HCT116 (cell line): ENCODE data around the gene MYZAP.

ENCODE experiments used
- CEBPB ChIP-seq: IDR thresholded peaks from 2 replicates; pipeline ENCODE4 v1.6.1; 2012; ENCODE audit warnings: low read depth
- CTCF ChIP-seq, 3 experiments: fragments of 200-600 bp in 1 of 3; sonication (generic) in 1 of 3; IDR thresholded peaks in 2 of 3; conservative IDR thresholded peaks in 1 of 3; 2 replicates each; pipeline ENCODE4 v1.5.1; 2012 to 2017; ENCODE audit warnings: low read depth in 2 of 3, low read length in 2 of 3, antibody characterized with exemption in 1 of 3, borderline replicate concordance in 1 of 3, control low read depth in 1 of 3, mild to moderate bottlenecking in 1 of 3, mixed read lengths in 1 of 3, mixed run types in 1 of 3, moderate library complexity in 1 of 3; ENCODE audit not compliant: insufficient read depth in 1 of 3
- EGR1 ChIP-seq: IDR thresholded peaks from 2 replicates; pipeline ENCODE4 v1.6.1; 2012; ENCODE audit warnings: low read depth
- ELF1 ChIP-seq: IDR thresholded peaks from 2 replicates; pipeline ENCODE4 v1.6.1; 2012; ENCODE audit warnings: low read depth, borderline replicate concordance
- EZH2 ChIP-seq: fragments of 200-600 bp; sonication (generic); IDR thresholded peaks from 2 replicates; pipeline ENCODE4 v1.6.1; 2017; ENCODE audit warnings: antibody characterized with exemption, mixed run types
- JUND ChIP-seq: IDR thresholded peaks from 2 replicates; pipeline ENCODE4 v1.6.1; 2012
- MAX ChIP-seq: IDR thresholded peaks from 2 replicates; pipeline ENCODE4 v1.6.1; 2012
- POLR2A ChIP-seq: IDR thresholded peaks from 2 replicates; pipeline ENCODE4 v1.7.0; 2011; ENCODE audit warnings: borderline replicate concordance; ENCODE audit not compliant: insufficient read depth, insufficient read length; ENCODE audit errors: extremely low read depth
- POLR2AphosphoS5 ChIP-seq: IDR thresholded peaks from 2 replicates; pipeline ENCODE4 v1.6.1; 2011; ENCODE audit warnings: mild to moderate bottlenecking, low read depth, low read length, moderate library complexity
- SIN3A ChIP-seq: IDR thresholded peaks from 2 replicates; pipeline ENCODE4 v1.6.1; 2012; ENCODE audit warnings: low read depth

DNA sequence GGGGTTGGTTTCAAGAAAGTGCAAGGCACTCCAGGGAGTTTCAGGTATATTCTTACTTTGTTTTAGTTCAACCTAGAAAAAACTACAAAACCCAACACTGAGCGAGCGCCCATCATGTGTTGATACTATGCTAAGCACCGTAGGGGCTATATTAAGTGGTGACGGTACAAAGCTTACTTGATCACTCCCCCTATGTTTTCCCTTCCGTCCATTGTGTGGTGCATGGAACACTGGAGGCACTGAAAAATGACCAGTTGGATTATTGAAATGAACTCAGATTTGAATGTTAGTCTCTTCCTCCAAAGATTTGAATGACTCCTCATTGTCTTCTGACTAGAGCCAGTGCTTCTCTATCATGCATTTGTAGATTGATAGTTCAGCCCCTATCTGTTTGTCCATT, 6.6 kb downstream of the MYZAP start:
- TF ChIP-seq POLR2AphosphoS5 (no peak), EZH2 (no peak), CTCF (IDR thresholded peaks at IDR 0.05 in 2 of 3, conservative IDR thresholded peaks at IDR 0.05 in 1 of 3; ENCODE audit: borderline replicate concordance in 1 of 3, insufficient read depth in 1 of 3, low read depth in 2 of 3, low read length in 2 of 3) (no peak), MAX (no peak), POLR2A (no peak), CEBPB (no peak), JUND (no peak), ELF1 (no peak), EGR1 (no peak), SIN3A (no peak)
